ENCODE measurements around the gene NQO2. TPM values are rescaled to one million over a fixed set of nuclear protein-coding genes. Genes with fewer than 3 reads are reported as not detected.

NQO2 gene
- total RNA-seq, 2 experiments from 2014 or later = 23.8 to 24.7 TPM

GRCh38 chr6:3036861-3037637 lies 37.4 kb downstream of the NQO2 start:
- CTCF ChIA-PET = no interaction called here
- H3K4me3 Mint-ChIP-seq = no peak overlapping the region
- POLR2A ChIA-PET = no interaction called here
- no peak overlapping the region for H3K27ac Mint-ChIP-seq
- no peaks in the 10 kb centered on the region for H3K36me3 Mint-ChIP-seq (ENCODE audit: low read depth)
- H3K4me1 Mint-ChIP-seq (ENCODE audit: low read depth) = peaks cover 2% of the 10 kb centered on the region
- no peaks in the 10 kb centered on the region for H3K27me3 Mint-ChIP-seq
- intact Hi-C loops (cut with micrococcal nuclease) = no loop called here
- TF ChIP-seq CTCF (IDR thresholded peaks at IDR 0.05) = no peak
- DNase-seq = no peak
- H3K9me3 Mint-ChIP-seq = no peaks in the 10 kb centered on the region
- ATAC-seq = no peak

GRCh38 chr6:3037638-3038365 lies 38.1 kb downstream of the NQO2 start:
- peaks cover 2% of the 10 kb centered on the region for H3K4me1 Mint-ChIP-seq (ENCODE audit: low read depth)
- POLR2A ChIA-PET = no interaction called here
- no peak for DNase-seq
- H3K4me3 Mint-ChIP-seq = no peak overlapping the region
- no peak for ATAC-seq
- intact Hi-C loops (cut with micrococcal nuclease) = no loop called here
- H3K36me3 Mint-ChIP-seq (ENCODE audit: low read depth) = no peaks in the 10 kb centered on the region
- no peak for TF ChIP-seq CTCF (IDR thresholded peaks at IDR 0.05)
- H3K27me3 Mint-ChIP-seq = no peaks in the 10 kb centered on the region
- no peaks in the 10 kb centered on the region for H3K9me3 Mint-ChIP-seq
- no peak overlapping the region for H3K27ac Mint-ChIP-seq
- CTCF ChIA-PET = interaction anchor here (0.6 to 2.1 kb wide), 8 partner anchors 10 to 288 kb away, joined by 3 to 10 read pairs (median 3); no protein-coding TSS in a partner anchor

GRCh38 chr6:3039384-3039783 lies 39.7 kb downstream of the NQO2 start:
- H3K27ac Mint-ChIP-seq = no peak overlapping the region
- no peaks in the 10 kb centered on the region for H3K27me3 Mint-ChIP-seq
- CTCF ChIA-PET = interaction anchor here (1.0 to 2.1 kb wide), 3 partner anchors 10 to 17 kb away, joined by 3 to 10 read pairs (median 3); no protein-coding TSS in a partner anchor
- no peaks in the 10 kb centered on the region for H3K4me1 Mint-ChIP-seq (ENCODE audit: low read depth)
- POLR2A ChIA-PET = interaction anchor here (0.8 to 1.2 kb wide), 2 partner anchors 15 to 96 kb away, joined by 3 read pairs; no protein-coding TSS in a partner anchor
- no peak for TF ChIP-seq CTCF (IDR thresholded peaks at IDR 0.05)
- no peaks in the 10 kb centered on the region for H3K9me3 Mint-ChIP-seq
- intact Hi-C loops (cut with micrococcal nuclease) = no loop called here
- DNase-seq (no peak), ATAC-seq (no peak)
- no peak overlapping the region for H3K4me3 Mint-ChIP-seq
- no peaks in the 10 kb centered on the region for H3K36me3 Mint-ChIP-seq (ENCODE audit: low read depth)

- no peaks in the 10 kb centered on the region for H3K4me1 Mint-ChIP-seq (ENCODE audit: low read depth)
- CTCF ChIA-PET = no interaction called here
- no peak overlapping the region for H3K27ac Mint-ChIP-seq
- intact Hi-C loops (cut with micrococcal nuclease) = no loop called here
- no peaks in the 10 kb centered on the region for H3K9me3 Mint-ChIP-seq
- no peak for TF ChIP-seq CTCF (IDR thresholded peaks at IDR 0.05)
- ATAC-seq (no peak), DNase-seq (no peak)
- no peak overlapping the region for H3K4me3 Mint-ChIP-seq
- no peaks in the 10 kb centered on the region for H3K36me3 Mint-ChIP-seq (ENCODE audit: low read depth)
- no peaks in the 10 kb centered on the region for H3K27me3 Mint-ChIP-seq
- POLR2A ChIA-PET = no interaction called here
Observed at GRCh38 chr6:3041147-3041546, 41.5 kb downstream of the NQO2 start.

GRCh38 chr6:3041606-3042005 lies 41.9 kb downstream of the NQO2 start:
- DNase-seq (no peak), ATAC-seq (no peak)
- H3K4me1 Mint-ChIP-seq (ENCODE audit: low read depth) = no peaks in the 10 kb centered on the region
- H3K27ac Mint-ChIP-seq = no peak overlapping the region
- intact Hi-C loops (cut with micrococcal nuclease) = no loop called here
- no peaks in the 10 kb centered on the region for H3K27me3 Mint-ChIP-seq
- no peaks in the 10 kb centered on the region for H3K36me3 Mint-ChIP-seq (ENCODE audit: low read depth)
- no peaks in the 10 kb centered on the region for H3K9me3 Mint-ChIP-seq
- ChIA-PET CTCF (no interaction called here), POLR2A (no interaction called here)
- no peak overlapping the region for H3K4me3 Mint-ChIP-seq
- TF ChIP-seq CTCF (IDR thresholded peaks at IDR 0.05) = no peak
